HG03378 (cell line): ENCODE results near the gene ARMC9.

Experiments
- ATAC-seq: cut with Tn5 transposase; IDR thresholded peaks from one replicate; pipeline ENCODE4 v1.9.1; 2021; ENCODE audit warnings: mild to moderate bottlenecking, moderate library complexity; ENCODE audit not compliant: unreplicated experiment

ARMC9 gene

DNA sequence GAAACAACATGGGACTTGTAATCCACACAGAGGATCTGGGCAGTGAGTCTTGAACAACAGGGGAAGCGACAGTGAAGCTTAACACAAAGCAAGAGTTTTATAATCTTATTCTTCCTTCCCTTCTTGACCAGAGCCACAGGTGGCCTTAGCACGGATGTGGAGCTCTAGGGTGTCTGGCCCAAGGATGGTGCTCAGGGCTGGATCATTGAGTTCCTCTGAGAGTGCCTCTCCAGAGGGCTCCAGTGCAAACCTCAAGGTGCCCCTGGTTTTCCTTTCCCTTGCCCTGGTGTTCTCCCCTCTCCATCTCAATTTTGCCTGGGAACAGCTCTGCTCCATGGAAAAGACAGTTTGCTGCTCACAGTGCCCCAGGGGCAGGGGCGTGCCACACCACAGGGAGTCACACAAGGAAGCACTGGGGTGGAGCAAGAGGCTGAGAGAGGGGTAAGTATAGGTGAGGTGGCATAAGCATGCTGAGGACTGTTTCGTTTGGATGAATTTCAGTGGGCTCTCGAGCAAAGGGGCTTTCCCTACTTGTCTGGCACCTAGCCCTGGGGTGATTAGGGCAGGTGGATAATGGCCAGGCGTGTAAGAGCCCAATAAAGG is 108.5 kb downstream of the ARMC9 start:
- no peak for ATAC-seq

DNA sequence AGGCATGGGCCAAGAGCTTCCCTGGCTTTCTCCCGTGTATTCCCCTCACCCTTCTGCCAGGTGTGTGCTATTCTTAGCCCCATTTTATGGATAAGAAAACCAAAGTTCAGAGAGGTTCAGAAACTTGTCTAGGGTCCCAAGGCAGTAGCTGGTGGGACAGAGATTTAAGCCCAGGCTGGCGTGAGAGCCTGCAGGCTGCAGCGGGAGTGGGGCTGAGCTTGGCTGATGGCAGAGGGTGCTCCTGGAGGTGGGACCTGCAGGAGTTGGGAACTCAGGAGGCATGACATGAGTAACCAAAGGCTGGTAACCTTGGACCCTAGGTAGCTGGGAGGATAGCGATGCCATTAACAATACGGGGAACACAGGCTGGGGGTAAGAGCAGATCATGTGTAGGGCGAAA is 109.8 kb downstream of the ARMC9 start:
- ATAC-seq = no peak

DNA sequence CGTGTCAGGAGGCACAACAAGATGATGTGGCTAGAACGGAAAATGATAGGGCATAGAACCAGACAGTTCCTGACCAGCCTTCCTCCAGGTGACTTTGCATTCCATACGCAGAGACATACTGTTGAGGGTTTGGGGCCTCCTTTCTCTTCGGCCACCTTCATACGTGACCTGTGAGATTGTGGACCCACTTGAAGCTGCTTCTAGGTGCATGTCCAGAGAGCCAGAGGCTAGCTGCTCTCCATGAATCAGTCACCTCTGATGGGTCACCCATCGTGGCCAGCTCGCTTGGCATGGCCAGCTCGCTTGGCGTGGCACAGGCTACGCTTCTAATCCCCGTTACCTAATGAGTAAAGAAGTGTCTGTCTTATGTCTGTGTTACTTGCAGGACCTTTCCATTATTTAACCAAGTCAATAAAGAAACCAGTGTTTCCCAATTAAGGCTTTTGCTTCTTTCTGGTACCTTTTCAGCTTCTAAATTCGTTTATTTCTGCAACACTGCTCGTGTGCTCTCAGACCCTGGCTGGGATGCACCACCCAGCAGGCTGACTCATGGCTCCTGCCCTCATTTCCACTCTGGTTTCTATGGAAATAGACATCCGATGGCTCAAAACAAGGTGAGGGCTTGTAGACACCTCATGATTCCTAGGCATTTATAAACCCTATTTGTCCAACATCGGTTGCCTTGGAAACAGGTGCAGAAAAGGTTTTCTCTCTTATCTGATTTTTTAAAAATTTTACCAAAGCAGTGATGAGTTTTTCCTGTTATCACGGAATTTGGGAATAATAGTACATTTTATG is 110.4 kb downstream of the ARMC9 start:
- no peak for ATAC-seq

DNA sequence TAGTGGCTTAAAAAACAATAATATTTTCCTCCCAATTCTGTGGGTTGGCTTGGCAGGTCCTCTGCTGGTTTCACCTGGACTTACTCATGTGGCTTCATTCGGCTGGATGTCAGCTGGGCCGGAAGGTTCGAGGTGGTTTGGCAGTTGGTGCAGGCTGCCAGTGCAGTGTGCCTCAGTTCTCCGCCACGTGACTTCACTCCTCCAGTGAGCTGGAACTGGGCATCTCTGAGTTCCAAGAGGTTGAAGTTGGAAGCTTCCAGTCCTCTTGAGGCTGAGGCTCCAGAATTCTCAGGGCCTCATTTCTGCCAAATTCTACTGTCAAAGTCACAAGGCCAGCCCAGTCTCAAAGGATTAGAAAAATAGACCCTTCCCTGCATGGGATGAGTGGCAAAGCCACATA is 113.6 kb downstream of the ARMC9 start:
- no peak for ATAC-seq

DNA sequence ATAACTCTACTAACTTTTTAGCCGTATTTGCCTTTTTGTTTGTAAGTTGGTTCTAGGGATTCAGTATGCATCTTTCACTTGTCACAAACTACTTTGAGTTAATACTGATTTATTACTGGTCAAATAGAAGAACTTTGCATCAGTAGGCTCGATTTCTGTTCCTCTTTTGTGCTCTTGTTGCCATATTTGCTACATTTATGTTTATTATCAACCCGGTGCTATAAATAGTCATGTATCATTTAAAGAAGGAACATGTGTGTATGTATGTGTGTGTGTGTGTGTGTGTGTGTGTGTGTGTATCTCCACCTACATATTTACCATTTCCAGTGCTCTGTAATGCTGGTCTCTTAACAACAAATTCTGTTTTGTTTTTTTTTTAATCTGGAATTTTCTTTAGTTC is 117.5 kb downstream of the ARMC9 start:
- ATAC-seq = peak; percentile 48

DNA sequence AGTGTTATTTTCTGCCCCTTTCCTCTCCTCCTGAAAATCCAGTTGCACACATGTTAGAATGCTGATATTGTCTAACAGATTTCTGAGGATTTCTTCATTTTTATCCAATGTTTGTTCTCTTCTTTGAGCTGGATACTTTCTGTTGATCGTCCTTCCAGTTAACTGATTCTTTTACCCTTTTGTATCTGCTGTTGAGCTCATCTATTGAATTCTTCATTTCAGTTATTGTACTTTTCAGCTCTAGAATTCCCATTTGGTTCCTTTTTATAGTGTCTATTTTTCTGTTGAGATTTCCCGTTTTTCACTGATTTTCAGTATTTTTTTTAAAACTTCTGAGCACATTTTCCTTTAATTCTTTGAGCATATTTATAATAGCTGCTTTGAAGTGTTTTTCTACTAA is 119.1 kb downstream of the ARMC9 start:
- ATAC-seq = no peak

DNA sequence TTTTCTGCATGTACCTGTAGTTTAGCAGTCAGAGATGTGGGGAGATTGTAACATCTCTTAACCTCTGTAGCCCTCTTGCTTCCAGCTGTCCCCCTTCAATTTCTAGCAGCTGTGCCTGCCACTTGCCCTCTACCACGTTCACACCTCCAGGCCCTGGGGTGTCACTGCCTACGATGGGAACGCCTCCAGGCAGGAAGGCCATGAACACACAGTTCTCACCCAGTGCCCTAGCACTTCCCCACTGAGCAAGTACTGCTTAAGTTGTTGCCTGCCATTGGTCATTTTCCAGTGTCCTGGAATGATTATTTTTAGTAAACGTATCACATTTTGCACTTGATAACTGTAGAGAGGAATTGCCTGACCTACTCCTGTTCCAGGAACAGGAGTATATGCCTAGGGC is 120.0 kb downstream of the ARMC9 start:
- no peak for ATAC-seq

DNA sequence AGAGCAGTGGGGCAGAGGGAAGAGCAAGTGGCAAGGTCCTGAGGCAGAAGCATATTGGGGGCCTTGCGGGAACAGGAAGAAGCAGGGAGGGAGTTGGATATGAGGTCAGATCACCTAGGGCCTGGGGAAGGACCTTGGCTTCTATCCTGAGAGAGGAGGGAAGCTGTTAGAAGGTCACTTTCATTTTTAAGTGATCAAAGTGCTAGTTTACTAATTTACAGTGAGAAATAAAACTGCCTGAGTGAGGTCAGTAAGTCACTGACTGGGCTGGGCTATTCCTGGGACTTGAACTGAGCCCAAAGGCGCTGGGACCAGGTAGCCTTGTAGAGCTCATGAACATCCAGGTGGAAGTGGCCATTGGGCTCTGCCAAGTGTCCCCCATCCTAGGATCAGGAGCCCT is 120.5 kb downstream of the ARMC9 start:
- ATAC-seq = no peak

DNA sequence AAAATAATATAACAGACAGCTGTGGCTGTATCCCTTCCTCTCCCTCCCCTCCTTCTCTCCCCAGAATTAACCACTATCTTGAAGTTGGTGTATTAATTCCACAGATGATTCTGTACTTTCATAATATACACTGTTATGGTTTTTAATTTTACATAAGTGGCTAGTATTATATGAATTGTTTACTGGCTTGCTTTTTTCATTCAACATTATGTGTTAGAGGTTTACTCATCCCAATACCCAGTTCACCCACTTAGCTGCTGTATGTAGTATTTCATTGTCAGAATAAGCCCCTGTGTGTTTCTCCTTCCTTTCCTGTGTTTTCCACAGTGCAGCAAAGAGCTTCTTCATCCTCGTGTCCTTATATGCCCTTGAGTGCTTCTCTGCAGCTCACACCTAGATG is 121.4 kb downstream of the ARMC9 start:
- ATAC-seq = no peak

DNA sequence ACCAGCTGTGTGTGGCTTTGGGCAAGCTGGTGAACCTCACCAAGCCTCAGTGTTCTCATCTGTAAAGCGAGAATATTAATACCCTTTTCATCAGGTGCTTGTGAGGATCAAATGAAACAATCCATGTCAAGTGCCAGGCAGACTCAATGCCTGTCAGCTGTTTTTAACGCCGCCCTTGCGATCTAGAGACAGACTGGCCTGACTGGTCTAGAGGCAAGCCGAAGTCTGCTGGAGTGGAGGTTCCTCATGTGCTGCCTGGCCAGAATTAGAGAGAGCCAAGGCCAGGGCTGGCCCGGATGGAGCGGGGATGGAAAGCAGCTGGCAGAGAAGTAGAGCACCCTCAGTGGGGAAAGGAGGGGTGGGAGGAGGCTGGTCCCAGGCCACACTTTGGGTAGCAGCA is 122.6 kb downstream of the ARMC9 start:
- no peak for ATAC-seq

DNA sequence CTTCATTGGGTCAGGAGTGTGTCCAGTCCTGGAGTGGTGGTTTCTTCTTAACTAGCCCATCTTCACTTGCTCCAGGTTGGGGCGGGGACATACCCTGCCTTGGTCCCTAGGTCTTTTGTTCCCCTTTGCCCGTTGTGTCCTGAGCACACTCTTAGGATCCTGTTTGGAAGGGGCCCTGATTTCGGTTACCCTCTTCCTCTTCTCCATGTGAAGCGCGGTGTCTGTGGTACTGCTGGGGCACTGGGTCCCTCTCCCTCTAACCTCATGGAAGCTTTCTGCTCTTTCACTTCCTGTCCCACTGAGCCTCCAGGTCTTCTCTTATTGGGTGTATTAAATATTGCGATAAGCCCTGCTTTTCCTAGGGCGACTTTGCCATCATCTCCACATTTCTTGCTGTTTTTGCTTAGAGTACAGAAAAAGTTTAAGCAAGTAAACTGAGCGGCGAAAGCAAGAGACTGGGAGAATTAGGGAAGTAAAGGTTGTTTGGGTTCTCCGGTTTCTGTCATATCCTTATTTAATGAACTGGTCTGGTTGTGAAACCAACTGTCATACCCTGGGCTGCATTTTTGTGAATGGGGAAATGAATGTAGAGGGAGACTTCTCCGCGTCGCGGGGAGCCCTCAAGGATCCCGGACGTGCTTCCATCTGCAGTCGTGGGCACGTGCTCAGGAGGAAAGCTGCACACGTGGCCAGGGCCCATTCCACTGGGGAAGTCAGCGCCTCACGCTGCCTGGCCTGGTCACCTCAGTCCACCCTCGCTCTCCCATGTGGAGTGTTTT is 123.3 kb downstream of the ARMC9 start:
- ATAC-seq = no peak

DNA sequence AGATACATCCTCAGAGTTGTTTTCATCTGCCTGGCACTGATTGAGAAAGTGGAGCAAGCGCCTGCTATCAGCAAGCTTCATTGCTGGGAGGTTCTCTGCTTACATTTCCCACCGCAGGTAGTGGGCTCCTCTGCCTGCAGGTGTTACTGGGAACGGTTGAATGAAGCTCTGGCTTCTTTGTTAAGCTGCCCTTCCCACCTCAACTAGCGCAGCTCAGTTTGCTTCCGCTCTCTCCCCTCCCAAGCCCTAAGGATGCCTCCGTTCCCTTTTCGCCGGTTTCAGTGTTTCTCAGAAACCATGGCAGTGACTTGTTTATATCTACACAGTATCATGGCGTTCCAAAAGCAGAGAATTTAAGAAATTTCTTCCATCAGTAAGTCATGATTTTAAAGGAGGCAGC is 124.9 kb downstream of the ARMC9 start:
- no peak for ATAC-seq

DNA sequence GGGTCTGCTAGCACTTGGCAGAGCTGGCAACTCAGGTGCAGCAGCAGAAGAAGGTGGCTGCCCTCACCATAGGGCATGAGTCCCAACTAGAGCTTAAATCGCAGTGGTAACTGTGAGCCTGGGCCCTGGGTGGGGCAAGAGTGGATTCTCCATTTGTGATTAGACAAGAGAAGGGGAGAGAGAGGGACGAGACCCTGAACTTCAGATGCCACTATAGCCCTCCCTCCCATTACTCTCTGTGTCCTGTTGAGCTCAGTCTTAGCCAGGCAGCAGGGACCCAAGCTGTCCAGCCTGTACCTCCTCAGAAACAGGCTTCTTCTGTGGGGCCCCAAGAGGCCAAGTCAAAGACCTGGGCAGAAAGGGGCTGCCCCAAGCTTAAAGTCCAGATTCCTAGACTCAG is 127.4 kb downstream of the ARMC9 start:
- ATAC-seq = no peak

DNA sequence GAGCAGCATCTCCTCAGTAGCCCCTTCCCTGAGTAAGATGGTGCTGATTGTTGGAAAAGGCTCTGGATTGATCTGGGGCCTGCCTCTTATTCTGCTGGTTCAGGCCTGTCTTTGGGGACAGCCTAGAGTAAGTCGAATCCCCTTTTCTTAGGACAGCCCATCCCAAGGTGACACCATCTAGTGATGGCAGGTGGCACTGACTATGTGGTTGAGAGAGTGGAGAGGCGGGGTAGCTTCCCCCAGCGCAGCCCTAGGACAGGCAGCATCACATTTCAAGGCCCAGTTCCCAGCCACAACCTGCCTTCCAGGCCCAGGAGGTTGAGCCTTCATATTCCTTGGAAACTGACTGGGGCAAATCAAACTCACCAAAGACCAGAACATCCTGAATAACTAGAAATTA is 128.0 kb downstream of the ARMC9 start:
- ATAC-seq = no peak

DNA sequence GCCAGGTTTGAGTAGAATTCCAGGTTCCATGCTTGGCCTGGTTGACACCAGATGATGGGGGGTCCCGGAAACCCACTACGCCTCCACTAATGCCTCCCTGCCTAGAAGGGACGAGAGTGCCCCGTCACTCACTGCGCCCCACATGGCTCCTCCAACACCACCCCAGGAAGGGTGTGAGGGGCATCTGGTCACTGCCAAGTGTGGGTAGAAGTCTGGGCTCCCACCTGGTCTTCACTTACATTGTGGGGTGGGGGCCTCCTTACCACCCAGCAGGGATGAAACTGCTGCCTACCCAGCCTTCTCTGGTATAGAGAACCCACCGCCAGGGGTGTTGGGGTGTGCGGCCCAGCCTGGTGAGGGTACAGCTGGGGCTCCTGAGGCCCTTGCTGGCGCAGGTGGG is 131.9 kb downstream of the ARMC9 start:
- no peak for ATAC-seq

DNA sequence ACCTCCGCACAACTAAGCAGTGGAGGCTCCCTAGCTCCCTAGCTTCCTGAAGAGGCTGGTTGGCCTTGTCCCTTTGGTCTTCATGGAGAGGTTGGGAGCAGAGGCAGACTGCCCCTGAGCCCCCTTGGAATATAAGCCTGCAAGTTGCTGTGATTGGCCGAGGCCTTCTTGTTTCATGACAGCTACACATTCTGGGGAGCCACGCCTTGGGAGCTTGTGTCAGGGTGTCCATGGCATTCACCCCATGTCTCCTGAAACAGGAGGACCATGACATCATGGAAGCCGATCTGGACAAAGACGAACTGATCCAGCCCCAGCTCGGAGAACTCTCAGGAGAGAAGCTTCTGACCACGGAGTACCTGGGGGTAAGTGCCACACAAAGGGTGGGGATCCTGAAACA is 133.1 kb downstream of the ARMC9 start:
- ATAC-seq = no peak

DNA sequence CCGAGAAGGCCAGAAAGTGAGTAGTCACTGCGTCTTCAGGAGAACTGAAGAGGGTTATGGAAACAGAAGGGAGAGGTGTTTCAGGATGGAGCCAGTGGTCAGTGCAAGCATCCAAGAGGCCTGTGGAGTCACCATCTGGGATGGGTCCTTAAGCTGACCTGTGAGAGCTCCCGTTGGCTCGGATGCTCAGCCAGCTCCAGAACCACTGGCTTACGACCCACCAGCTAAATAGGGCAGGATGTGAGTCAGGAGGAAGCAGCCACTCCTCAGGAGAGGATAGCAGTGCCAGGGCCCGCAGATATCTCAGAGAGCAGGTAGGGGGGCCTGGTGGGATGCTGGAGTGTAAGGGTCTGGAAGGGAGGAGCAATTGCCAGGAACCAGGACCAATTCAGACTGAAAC is 134.0 kb downstream of the ARMC9 start:
- no peak for ATAC-seq

DNA sequence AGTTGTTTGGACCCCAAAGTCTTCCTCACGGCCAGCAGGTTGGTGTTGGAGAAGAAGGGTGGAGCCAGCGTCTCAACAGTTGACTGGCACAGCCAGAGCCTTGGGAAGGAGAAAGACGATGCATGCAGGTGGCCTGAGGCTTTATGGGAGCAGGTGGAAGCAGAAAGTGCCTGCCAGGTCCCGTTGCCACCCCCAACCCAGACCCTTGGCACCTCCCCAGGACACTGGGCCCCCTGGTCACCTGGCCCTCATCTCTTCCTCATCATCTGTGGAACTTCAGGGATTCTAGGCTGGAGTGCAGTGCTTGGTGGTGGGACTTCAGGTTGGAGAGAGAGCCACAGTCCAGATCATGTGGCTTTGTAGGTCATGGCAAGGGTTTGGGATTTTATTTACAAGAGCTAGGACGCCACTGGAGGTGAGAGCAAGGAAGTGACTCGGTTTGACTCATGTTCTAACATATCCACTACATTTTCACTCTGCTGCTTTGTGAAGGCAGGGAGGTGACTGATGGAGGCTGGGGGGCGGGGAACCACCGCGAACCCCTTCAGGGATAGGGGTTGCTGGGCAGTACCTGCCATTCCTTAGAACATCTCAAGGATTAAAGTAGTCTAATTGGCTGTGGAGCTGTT is 134.6 kb downstream of the ARMC9 start:
- ATAC-seq = no peak

DNA sequence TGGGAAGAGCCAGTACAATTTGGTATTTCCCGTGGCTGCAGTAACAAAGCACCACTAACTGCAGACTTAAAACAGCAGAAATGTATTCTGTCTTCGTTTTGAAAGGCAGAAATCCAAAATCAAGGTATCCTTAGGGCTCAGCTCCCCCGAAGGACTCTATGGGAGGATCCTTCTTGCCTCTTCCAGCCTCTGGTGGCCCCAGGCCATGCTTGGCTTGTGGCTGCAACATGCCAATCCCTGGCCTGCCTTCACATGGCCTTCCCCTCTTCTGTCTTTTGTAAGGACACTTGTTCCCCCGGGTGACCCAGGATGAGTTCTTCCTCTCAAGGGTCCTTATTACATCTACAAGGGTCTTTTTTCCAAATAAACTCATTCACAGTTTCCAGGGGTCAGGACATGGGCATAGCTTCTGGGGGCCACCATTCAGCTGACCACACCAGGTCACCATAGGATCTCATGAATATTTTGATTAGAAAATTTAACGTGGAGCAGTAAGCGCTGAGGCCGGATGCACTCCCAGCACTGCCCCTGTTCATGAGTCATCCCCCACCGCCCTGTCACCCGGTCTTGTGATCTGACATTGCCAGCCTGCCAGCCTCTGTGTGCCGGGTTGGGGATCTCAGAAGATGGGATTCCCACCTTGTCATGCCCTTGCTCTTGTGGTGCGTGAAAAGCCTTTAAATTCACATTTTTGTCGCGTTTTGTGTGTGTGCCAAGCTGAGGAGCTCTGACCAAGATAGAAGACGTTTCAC is 135.9 kb downstream of the ARMC9 start:
- no peak for ATAC-seq

DNA sequence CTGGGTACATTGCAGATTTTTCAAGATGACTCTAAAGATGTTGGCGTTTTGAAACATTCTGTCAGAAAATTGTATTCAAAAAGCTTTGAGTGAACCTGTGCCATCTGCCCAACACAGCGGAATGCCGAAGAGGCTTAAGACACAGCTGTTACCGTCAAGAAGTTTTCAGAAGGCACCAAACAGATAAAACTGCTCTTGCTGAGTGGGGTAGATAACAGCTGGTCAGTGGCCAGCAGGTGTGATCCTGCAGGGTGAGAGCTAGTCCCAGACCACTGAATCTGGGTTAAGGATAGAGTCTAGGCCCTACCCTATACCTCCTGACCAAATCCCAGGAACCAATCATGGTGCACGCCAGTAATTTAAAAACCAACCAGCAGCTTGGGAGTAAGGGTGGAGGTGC is 136.6 kb downstream of the ARMC9 start:
- no peak for ATAC-seq

DNA sequence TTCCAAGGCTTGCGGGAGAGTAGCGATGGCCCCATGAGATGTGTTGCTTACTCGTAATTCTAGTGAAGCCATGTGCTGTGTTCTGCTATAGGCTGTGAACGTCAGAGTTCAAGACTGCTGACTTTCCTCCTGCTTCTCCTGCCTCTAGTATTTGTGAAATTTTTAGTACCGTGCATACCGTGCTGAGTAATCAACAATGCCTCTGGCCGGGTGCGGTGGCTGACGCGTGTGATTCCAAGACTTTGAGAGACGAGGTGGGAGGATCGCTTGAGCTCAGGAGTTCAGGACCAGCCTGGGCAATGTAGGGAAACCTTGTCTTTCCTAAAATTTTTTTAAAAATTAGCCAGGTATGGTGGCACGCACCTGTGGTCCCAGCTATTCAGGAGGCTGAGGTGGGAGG is 137.2 kb downstream of the ARMC9 start:
- no peak for ATAC-seq
